Subcutaneous adipose tissue (tissue), 4 donors: ENCODE measurements around the gene RIMS1. TPM values are rescaled to one million over a fixed set of nuclear protein-coding genes. Genes with fewer than 3 reads are reported as not detected.

Source experiments
- CTCF ChIP-seq: fragments of 450-650 bp; IDR thresholded peaks from one replicate; pipeline ENCODE4 v1.5.1; 2016; ENCODE audit warnings: low read depth, mild to moderate bottlenecking, control low read depth, antibody characterized with exemption, moderate library complexity
- total RNA-seq, 4 donors: library from RNA; depleted of rRNA; stranded (reverse); fragments of >200 nt; gene quantifications; one replicate each; pipeline ENCODE4 v1.1.0, GENCODE V29; 2016

Gene RIMS1
- total RNA-seq, 4 donors from 2014 or later, result 0.19 to 2.1 (median 1.3) TPM

GRCh38 chr6:72350296-72350881, 464.0 kb downstream of the RIMS1 start:
- no peak for TF ChIP-seq CTCF

- no peak for TF ChIP-seq CTCF
Observed at GRCh38 chr6:72363844-72364740, 477.7 kb downstream of the RIMS1 start.

GRCh38 chr6:72365773-72366172, 479.4 kb downstream of the RIMS1 start:
- no peak for TF ChIP-seq CTCF

GRCh38 chr6:72367439-72367838, 481.1 kb downstream of the RIMS1 start:
- TF ChIP-seq CTCF, result no peak

GRCh38 chr6:72371473-72371872, 485.1 kb downstream of the RIMS1 start:
- no peak for TF ChIP-seq CTCF

- TF ChIP-seq CTCF, result no peak
Observed at GRCh38 chr6:72374172-72374571, 487.8 kb downstream of the RIMS1 start.

- no peak for TF ChIP-seq CTCF
Observed at GRCh38 chr6:72374857-72375256, 488.5 kb downstream of the RIMS1 start.
